CD4-positive, alpha-beta T cell treated with Interleukin-17A for 1 hour (primary cell): Measurements from ENCODE around the gene PLEKHG3.

ENCODE experiments used
- DNase-seq: peaks from one replicate; pipeline ENCODE4 v3.0.0-alpha.2; 2020

The PLEKHG3 gene

GRCh38 chr14:64748995-64749714, 44.9 kb downstream of the PLEKHG3 start:
- no peak for DNase-seq

DNA sequence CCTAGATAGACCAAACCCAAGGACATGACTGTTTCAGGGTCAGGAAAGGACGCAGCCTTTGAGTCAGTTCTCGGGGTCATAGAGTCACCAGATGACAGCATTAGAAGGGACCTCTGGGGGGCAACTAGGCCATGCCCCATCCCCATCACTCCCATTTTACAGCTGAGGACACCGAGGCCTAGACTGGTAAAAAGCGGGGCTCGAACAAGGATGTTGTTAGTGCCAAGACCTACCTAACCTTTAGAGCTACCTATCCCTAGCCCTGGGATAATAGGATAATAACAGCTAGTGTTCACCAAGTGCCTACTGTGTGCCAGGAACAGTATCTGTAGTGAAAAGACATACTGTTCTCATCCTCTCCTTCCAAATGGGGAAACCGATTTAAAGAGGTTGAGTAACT, 48.7 kb downstream of the PLEKHG3 start:
- no peak for DNase-seq

DNA sequence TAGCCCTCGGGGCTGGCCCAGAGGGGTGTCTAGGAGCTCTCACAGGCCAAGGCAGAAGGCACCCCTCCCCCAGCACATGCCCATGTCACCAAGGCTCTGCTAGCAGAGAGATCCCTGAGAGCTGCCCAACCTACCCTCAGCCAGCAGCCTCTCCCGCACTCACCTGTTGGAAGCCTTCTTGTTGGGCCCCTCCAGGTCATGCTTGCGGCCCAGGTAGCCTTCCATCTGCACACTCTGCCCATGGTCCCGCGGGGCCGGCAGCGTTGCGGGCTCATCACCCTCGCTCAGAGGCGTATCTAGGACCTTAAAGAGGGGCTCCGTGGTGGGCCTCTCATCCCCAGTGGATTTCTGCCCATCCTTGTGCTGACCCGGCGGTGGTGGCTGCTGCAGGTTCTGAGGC, 49.1 kb downstream of the PLEKHG3 start:
- no peak for DNase-seq

GRCh38 chr14:64753999-64754398, 49.8 kb downstream of the PLEKHG3 start:
- DNase-seq = no peak

- DNase-seq = no peak
These were observed 50.5 kb downstream of the PLEKHG3 start for GRCh38 chr14:64754685-64755084.

- peak; percentile 89 for DNase-seq
These were observed 51.6 kb downstream of the PLEKHG3 start for GRCh38 chr14:64755781-64756221.

DNA sequence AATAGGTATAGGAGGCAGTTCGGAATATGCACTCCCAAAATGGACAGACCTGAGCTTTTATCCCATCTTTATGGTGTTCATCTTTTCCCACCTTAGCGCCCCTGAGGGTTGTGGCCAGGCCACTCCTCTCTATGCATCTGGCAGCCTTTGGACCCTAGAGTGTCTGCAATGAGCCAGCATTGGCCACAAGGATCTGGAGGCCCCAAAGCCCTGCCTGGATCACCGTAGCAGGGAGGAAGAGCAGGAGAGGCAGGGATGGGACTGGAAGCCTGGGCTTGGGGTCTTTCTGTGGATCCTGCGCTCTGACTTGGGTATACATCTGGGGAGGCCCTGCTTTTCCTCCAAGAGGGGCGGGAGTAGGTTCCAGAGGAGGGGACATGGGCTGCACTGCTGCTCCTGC, 52.5 kb downstream of the PLEKHG3 start:
- no peak for DNase-seq

- DNase-seq = no peak
These were observed 53.4 kb downstream of the PLEKHG3 start for GRCh38 chr14:64757601-64758000.

GRCh38 chr14:64758025-64758521, 53.8 kb downstream of the PLEKHG3 start:
- no peak for DNase-seq

- DNase-seq = no peak
These were observed 54.7 kb downstream of the PLEKHG3 start for GRCh38 chr14:64758691-64759554.

DNA sequence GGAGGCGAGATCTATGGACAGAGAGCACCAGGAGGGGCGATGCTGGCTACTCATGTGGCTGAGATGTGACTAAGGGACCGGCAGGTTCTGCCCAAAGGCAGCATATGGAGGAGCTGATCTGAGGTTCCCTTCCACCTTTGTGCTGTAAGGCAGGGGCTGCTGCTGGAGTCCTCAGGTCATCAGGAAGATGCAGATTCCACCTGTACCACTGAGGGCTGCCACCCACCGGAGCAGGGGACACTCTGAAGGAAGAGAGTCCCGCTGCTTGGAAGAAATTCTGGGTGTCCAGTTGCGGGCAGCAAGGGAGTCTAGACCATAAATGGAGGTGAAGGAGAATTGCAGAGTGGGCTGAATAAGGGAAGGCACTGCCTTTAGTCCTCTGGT, 55.3 kb downstream of the PLEKHG3 start:
- no peak for DNase-seq

DNA sequence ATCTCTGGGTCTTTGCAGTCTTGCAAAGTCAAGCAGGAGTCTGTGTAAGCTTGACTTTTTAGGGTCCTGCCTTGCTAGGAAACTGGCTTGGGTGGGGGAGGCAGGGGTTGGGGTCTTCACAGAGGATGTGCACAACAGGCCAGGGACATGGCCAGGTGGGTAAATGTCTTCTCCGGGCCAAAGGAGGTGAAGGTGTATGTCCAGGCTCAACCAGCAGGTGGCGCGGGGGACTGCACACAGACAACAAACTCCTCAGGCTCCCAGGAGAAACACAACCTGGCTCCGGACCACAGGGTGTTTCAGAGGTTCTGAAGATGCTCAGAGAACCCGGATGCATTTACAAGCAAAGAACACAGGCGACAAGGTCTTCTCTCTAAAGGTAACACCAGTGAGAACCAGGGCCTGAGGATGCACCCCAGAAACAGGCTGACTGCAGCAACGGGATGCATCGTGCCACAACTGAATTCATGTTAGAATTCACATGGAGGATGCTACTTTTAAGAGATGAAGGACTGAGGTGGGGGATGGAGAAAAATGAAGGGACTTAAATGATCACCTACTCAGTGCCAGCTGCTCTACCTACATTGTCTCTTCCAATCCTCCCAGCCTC, 56.0 kb downstream of the PLEKHG3 start:
- DNase-seq = peak; percentile 70

GRCh38 chr14:64760916-64761315, 56.7 kb downstream of the PLEKHG3 start:
- DNase-seq = no peak

- no peak for DNase-seq
These were observed 57.3 kb downstream of the PLEKHG3 start for GRCh38 chr14:64761441-64762043.

DNA sequence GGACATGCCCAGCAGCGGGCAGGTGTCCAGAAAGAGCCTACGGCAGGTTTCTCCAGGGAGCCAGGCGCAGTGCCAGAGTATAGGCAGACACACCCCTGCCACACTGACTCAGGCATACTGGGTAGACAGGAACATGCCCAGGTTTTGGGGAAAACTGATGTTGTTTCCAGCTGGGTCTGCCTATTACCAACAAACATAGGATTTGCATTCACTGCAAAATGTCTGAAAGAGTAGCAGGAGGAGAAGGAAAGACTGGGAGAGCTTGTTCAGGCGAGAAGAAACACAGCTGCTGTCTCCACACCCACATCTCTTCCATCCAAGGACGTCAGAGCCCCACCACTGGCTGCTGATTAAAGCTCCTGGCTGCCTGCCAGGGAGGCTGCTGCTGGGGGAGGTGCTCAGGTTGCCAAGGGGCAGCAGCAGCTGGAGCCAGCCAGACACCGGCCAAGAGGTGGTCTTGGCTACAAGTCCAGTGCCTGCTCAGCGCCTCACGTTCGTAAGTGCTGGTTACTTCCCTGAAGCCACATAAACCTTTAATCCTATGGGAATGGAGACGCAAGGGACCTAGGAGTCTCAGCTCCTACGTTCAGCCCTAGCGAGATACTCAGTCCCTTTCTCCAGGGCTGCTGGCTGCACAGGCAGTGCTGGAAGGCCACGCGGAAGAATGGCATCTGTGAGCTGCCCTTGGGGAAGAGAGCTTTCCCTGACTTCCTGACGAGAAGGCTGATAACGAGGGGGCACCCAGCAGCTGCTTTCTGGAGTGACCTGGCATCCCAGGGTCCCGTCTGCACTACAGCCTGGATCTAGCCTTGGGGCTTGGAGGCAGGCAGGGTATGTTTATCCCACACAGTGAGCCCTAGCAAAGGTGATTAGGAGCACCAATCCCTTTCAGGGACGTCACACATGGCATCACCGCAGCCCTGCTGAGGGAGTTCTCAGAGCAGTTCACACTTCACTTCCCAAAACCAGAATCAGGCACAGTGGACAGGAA, 58.1 kb downstream of the PLEKHG3 start:
- peak; percentile 49 for DNase-seq

DNA sequence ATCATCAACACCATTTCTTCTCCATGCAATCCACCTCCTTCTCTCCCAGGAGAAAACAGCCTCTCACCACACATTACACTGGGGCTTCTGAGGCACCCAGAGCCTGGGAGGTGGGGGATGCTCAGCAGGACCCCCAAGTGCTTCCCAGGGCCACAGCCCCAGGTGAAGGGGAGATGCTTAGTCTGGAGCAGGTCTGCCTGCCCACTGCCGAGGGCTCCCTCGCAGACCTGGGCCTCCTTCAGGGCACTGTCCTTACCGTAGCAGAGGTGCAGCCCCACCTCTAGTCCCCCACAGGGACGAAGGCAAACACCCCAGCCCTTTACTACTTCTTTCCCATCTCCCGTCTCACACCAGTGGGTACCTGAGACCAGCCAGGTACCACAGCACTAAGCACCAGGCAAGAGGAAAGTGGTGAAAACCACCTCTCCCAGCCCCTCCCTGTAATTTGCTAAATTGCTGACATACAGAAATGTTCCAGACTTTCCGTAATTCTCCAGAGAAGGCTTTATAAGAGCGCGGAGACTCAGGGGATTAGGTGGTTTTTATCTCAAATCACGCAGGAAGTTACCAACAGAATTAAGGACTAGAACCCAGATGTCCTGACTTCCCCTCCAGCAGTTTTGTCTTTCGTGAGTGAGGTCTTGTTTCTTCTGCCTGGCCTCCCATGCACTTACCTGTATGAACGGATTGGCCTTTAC, 59.0 kb downstream of the PLEKHG3 start:
- no peak for DNase-seq

DNA sequence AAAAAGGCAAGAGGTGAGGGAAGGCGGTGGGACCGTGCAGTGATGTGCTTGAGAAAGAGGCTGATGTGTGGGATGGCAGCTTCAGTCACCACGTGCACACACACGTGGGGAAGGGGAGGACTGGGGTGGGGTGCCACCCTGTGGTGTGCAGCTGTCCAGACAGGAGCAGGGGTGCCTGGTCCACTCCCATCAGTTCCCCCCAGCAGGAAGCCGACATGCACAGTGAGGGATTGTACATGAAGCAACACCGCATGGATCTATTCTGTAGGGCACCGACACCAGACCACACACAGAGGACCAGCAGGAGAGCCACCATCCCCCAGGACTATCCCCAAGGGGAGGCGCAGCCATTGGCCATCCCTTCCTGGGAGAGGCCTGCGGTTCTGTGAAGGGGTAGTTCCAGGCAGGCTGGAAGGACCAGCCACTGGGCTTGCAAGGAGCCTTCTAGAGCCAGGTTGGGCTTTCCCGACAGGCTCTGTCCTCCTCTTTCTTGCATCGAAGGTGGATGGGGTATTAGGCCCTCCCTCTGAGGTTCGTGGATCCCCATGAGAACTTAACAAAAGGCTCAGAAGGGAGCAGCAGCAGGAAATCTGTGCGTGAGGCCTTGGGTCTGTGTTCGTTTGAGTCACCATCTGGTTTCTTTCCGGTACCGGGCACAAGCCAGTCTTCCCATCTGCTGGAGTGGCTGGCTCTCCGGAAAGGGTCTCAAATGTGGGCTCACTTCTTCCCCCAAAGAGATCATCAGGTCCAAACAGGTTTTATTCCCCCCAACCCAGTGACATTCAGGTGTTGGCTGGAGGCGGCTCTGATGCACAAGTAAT, 59.8 kb downstream of the PLEKHG3 start:
- no peak for DNase-seq

- DNase-seq = peak; percentile 79
These were observed 60.7 kb downstream of the PLEKHG3 start for GRCh38 chr14:64764641-64765520.

GRCh38 chr14:64765740-64766302, 61.6 kb downstream of the PLEKHG3 start:
- no peak for DNase-seq
